A673 (cell line): ENCODE results near the gene PODXL. TPM values are rescaled to one million over a fixed set of nuclear protein-coding genes. Genes with fewer than 3 reads are reported as not detected.

Experiments used
- BruUV-seq: library from RNA; stranded (reverse); fragments of 400-500 nt; replicated peaks from 2 replicates; lab custom pipeline; 2021; lab: Mats Ljungman, UMichigan
- CTCF ChIA-PET: fragments of 300-600 bp; sonication (Branson Sonifier 250); formaldehyde crosslinking; loops from one replicate; lab custom pipeline; 2022; ENCODE audit warnings: antibody characterized with exemption; lab: Charles Lee
- POLR2A ChIA-PET: fragments of 300-600 bp; sonication (Branson Sonifier 250); formaldehyde crosslinking; loops from one replicate; lab custom pipeline; 2022; ENCODE audit warnings: antibody characterized with exemption; ENCODE audit not compliant: low non-redundant PET; lab: Charles Lee
- DNase-seq: peaks from one replicate; pipeline ENCODE4 v3.0.0-alpha.2; 2015; ENCODE audit warnings: low spot score
- H3K27ac ChIP-seq: fragments of 200-600 bp; sonication (generic); 2 replicates; pipeline ENCODE4 v1.5.1; 2016; ENCODE audit warnings: mixed run types, low read depth, mild to moderate bottlenecking, mixed read lengths, antibody characterized with exemption, low read length; ENCODE audit not compliant: poor library complexity, severe bottlenecking
- H3K27me3 ChIP-seq: fragments of 200-600 bp; sonication (generic); replicated peaks from 2 replicates; pipeline ENCODE4 v1.6.1; 2017; ENCODE audit warnings: mixed run types, low read depth, mild to moderate bottlenecking, mixed read lengths, antibody characterized with exemption, low read length; ENCODE audit not compliant: insufficient read depth, poor library complexity
- H3K36me3 ChIP-seq: fragments of 200-600 bp; sonication (generic); 2 replicates; pipeline ENCODE4 v1.6.1; 2016; ENCODE audit warnings: mixed run types, mild to moderate bottlenecking, mixed read lengths, antibody characterized with exemption, low read length; ENCODE audit not compliant: insufficient read depth, poor library complexity, severe bottlenecking
- H3K4me1 ChIP-seq: fragments of 200-600 bp; sonication (generic); 2 replicates; pipeline ENCODE4 v1.6.1; 2017; ENCODE audit warnings: mixed run types, mild to moderate bottlenecking, mixed read lengths, antibody characterized with exemption, low read length; ENCODE audit not compliant: insufficient read depth, poor library complexity, severe bottlenecking
- H3K4me3 ChIP-seq: fragments of 200-600 bp; sonication (generic); 2 replicates; pipeline ENCODE4 v1.5.1; 2016; ENCODE audit warnings: low read depth, mixed run types, mild to moderate bottlenecking, mixed read lengths, low read length; ENCODE audit not compliant: poor library complexity, severe bottlenecking
- H3K9me3 ChIP-seq: fragments of 200-600 bp; sonication (generic); 2 replicates; pipeline ENCODE4 v1.6.1; 2016; ENCODE audit warnings: mixed run types, low read depth, mild to moderate bottlenecking, mixed read lengths, antibody characterized with exemption, low read length; ENCODE audit not compliant: poor library complexity, severe bottlenecking
- CTCF ChIP-seq: fragments of 300-800, 200-600 bp; sonication (generic); conservative IDR thresholded peaks from 2 replicates; pipeline ENCODE4 v1.5.1; 2017; ENCODE audit warnings: low read depth, mild to moderate bottlenecking, antibody characterized with exemption, low read length, moderate library complexity, mixed read lengths
- EZH2 ChIP-seq: fragments of 200-600 bp; sonication (generic); IDR thresholded peaks from 2 replicates; pipeline ENCODE4 v1.6.1; 2017; ENCODE audit warnings: borderline replicate concordance, low read depth, mild to moderate bottlenecking, mixed read lengths, antibody characterized with exemption, low read length; ENCODE audit not compliant: poor library complexity, severe bottlenecking
- intact Hi-C: fragments of 100-400 bp; cut with micrococcal nuclease; formaldehyde crosslinking; loops from one replicate; pipeline ENCODE4 v1.10.0; 2022; ENCODE audit not compliant: unreplicated experiment
- total RNA-seq: library from RNA; stranded (reverse); gene quantifications from 2 replicates; pipeline ENCODE4 v1.2.3, GENCODE V29; 2021

The PODXL gene
- total RNA-seq, 1 experiment from 2014 or later, result 22.1 TPM

DNA sequence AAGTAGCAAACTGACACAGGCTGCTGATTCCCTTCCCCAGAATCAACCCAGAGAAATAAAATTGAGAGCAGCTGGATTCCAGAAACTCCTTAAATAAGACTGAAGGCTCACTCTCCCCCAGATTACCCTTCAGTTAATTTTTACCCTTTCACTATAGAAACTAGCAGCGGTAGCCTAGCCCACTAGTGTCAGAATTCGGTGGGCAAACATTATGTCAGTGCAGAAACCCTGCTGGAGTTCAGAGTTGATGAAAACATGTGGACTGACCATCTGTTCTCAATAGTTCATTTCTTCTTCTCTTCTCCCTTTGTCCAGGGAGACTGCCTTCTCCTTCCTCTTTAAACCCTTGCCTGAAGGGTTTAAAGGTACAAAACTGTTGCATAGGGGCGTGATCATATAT, 100.1 kb downstream of the PODXL start:
- no peak for DNase-seq
- no peak overlapping the region for H3K27ac ChIP-seq
- H3K27me3 ChIP-seq, result no peaks in the 10 kb centered on the region
- ChIA-PET POLR2A (interaction anchor here (0.7 kb wide), 1 partner anchor 11 kb away, joined by 3 read pairs; no protein-coding TSS in a partner anchor), CTCF (no interaction called here)
- H3K36me3 ChIP-seq, result peaks cover 4% of the 10 kb centered on the region
- intact Hi-C loops, result no loop called here
- TF ChIP-seq CTCF (no peak), EZH2 (no peak)
- no TSS peak for BruUV-seq
- H3K9me3 ChIP-seq, result no peaks in the 10 kb centered on the region
- peaks cover 8% of the 10 kb centered on the region for H3K4me1 ChIP-seq
- H3K4me3 ChIP-seq, result no peak overlapping the region

DNA sequence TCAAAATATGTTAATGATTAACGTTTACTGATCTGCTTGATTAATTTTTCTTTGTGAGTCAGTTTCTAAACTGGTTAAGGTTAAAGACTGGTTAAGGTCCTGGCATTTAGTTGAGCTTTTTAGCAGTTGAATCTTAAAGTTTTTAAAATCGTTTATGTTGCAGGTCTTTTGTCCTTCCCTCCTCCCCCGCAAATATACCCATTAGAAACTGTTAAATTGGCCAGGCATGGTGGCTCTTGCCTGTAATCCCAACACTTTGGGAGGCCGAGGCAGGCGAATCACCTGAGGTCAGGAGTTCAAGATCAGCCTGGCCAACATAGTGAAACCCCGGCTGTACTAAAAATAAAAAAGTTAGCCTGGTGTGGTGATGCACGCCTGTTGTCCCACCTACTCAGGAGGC, 100.9 kb downstream of the PODXL start:
- TF ChIP-seq CTCF (no peak), EZH2 (no peak)
- Histone ChIP-seq H3K4me1 (peaks cover 8% of the 10 kb centered on the region), H3K4me3 (no peak overlapping the region), H3K36me3 (peaks cover 4% of the 10 kb centered on the region), H3K27me3 (no peaks in the 10 kb centered on the region), H3K27ac (no peak overlapping the region), H3K9me3 (no peaks in the 10 kb centered on the region)
- no TSS peak for BruUV-seq
- no peak for DNase-seq
- CTCF ChIA-PET, result no interaction called here
- intact Hi-C loops, result no loop called here
- POLR2A ChIA-PET, result no interaction called here

GRCh38 chr7:131455001-131455400, 101.4 kb downstream of the PODXL start:
- CTCF ChIA-PET, result no interaction called here
- Histone ChIP-seq H3K4me1 (peaks cover 8% of the 10 kb centered on the region), H3K27ac (no peak overlapping the region), H3K4me3 (no peak overlapping the region), H3K9me3 (no peaks in the 10 kb centered on the region), H3K27me3 (no peaks in the 10 kb centered on the region), H3K36me3 (peaks cover 4% of the 10 kb centered on the region)
- BruUV-seq, result no TSS peak
- no peak for DNase-seq
- no peak for TF ChIP-seq CTCF
- no peak for TF ChIP-seq EZH2
- intact Hi-C loops, result no loop called here
- POLR2A ChIA-PET, result no interaction called here
